Dedifferentiated amniotic fluid mesenchymal stem cell (primary cell): ENCODE results near the gene PLCB1.
A peak's percentile ranks its signal among the peaks of the same experiment; 100 is the strongest.
"Not testable (repeated sequence)": the region's sequence is repeated elsewhere in the genome, so short reads cannot be mapped to it uniquely, and the experiment has no call there.

Experiments used
- DNase-seq: peaks from one replicate; pipeline ENCODE4 v3.0.0-alpha.2; 2016; ENCODE audit errors: extremely low spot score

The PLCB1 gene

GRCh38 chr20:8402798-8403197 is 270.7 kb downstream of the PLCB1 start:
- no peak for DNase-seq

- no peak for DNase-seq
These were observed 273.0 kb downstream of the PLCB1 start for GRCh38 chr20:8404912-8405635.

GRCh38 chr20:8406391-8406790 is 274.3 kb downstream of the PLCB1 start:
- DNase-seq: no peak

- no peak for DNase-seq
These were observed 276.7 kb downstream of the PLCB1 start for GRCh38 chr20:8408587-8409307.

- no peak for DNase-seq
These were observed 281.6 kb downstream of the PLCB1 start for GRCh38 chr20:8413691-8414090.

GRCh38 chr20:8414586-8415274 is 282.7 kb downstream of the PLCB1 start:
- DNase-seq: peak; percentile 30

GRCh38 chr20:8421981-8422380 is 289.9 kb downstream of the PLCB1 start:
- DNase-seq: peak; percentile 16

- DNase-seq: no peak
These were observed 291.4 kb downstream of the PLCB1 start for GRCh38 chr20:8423482-8423881.

- peak; percentile 17 for DNase-seq
These were observed 291.9 kb downstream of the PLCB1 start for GRCh38 chr20:8424010-8424409.

GRCh38 chr20:8425016-8425415 is 292.9 kb downstream of the PLCB1 start:
- no peak for DNase-seq

GRCh38 chr20:8425802-8426201 is 293.7 kb downstream of the PLCB1 start:
- no peak for DNase-seq

- no peak for DNase-seq
These were observed 295.5 kb downstream of the PLCB1 start for GRCh38 chr20:8427419-8428040.

- DNase-seq: no peak
These were observed 296.9 kb downstream of the PLCB1 start for GRCh38 chr20:8428988-8429387.

- DNase-seq: no peak
These were observed 299.7 kb downstream of the PLCB1 start for GRCh38 chr20:8431538-8432434.

- DNase-seq: no peak
These were observed 300.5 kb downstream of the PLCB1 start for GRCh38 chr20:8432435-8433148.

- no peak for DNase-seq
These were observed 301.2 kb downstream of the PLCB1 start for GRCh38 chr20:8433291-8433690.

GRCh38 chr20:8434326-8434876 is 302.3 kb downstream of the PLCB1 start:
- no peak for DNase-seq

- DNase-seq: no peak
These were observed 303.4 kb downstream of the PLCB1 start for GRCh38 chr20:8435285-8436035.

GRCh38 chr20:8436938-8437337 is 304.9 kb downstream of the PLCB1 start:
- DNase-seq: not testable (repeated sequence)

- no peak for DNase-seq
These were observed 306.7 kb downstream of the PLCB1 start for GRCh38 chr20:8438748-8439147.
